Measurements from ENCODE around the gene SV2B.

The SV2B gene

GRCh38 chr15:91255670-91256192 is 155.7 kb downstream of the SV2B start:
- H3K27ac ChIP-seq = no peak overlapping the region
- no peak for TF ChIP-seq CTCF (conservative IDR thresholded peaks at IDR 0.05)
- TF ChIP-seq ZFX (IDR thresholded peaks at IDR 0.05) = no peak

GRCh38 chr15:91257746-91258414 is 157.8 kb downstream of the SV2B start:
- H3K27ac ChIP-seq = no peak overlapping the region
- TF ChIP-seq CTCF (conservative IDR thresholded peaks at IDR 0.05) (no peak), ZFX (IDR thresholded peaks at IDR 0.05) (no peak)

GRCh38 chr15:91258415-91258759 is 158.3 kb downstream of the SV2B start:
- no peak for TF ChIP-seq ZFX (IDR thresholded peaks at IDR 0.05)
- no peak; the same call in 1 of the 2 replicates for TF ChIP-seq CTCF (conservative IDR thresholded peaks at IDR 0.05)
- H3K27ac ChIP-seq = no peak overlapping the region

- no peak overlapping the region for H3K27ac ChIP-seq
- no peak for TF ChIP-seq CTCF (conservative IDR thresholded peaks at IDR 0.05)
- no peak for TF ChIP-seq ZFX (IDR thresholded peaks at IDR 0.05)
Observed at GRCh38 chr15:91259077-91259476, 159.0 kb downstream of the SV2B start.

- H3K27ac ChIP-seq = 0 out of 2 replicates have a peak overlapping the region, but pooled peaks have one; percentile 31
Observed at GRCh38 chr15:91261345-91261744, 161.3 kb downstream of the SV2B start.

GRCh38 chr15:91263632-91264531 is 163.8 kb downstream of the SV2B start:
- no peak overlapping the region for H3K27ac ChIP-seq
- no peak for TF ChIP-seq CTCF (conservative IDR thresholded peaks at IDR 0.05)
- TF ChIP-seq ZFX (IDR thresholded peaks at IDR 0.05) = no peak

More at GRCh38 chr15:91261345-91261744, 161.3 kb downstream of the SV2B start:
- TF ChIP-seq ZFX (IDR thresholded peaks at IDR 0.05) = no peak
- TF ChIP-seq CTCF (conservative IDR thresholded peaks at IDR 0.05) = no peak

All from C4-2B (cell line).